Measurements from ENCODE around the gene SBK1. TPM values are rescaled to one million over a fixed set of nuclear protein-coding genes. Genes with fewer than 3 reads are reported as not detected.
"Not testable (repeated sequence)": the region's sequence is repeated elsewhere in the genome, so short reads cannot be mapped to it uniquely, and the experiment has no call there.

The SBK1 gene
- 1 to 10 TPM; 8.5 to 9.7 TPM for total RNA-seq

GRCh38 chr16:28291651-28292626, at the start of gene SBK1:
Gene SBK1, plus strand, starts transcription at chr16:28292525. Its CDS starts 24,867 bp downstream, at chr16:28317392.
- peaks cover 47% of the 10 kb centered on the region for H3K4me1 Mint-ChIP-seq
- H3K27me3 Mint-ChIP-seq: no peaks in the 10 kb centered on the region
- DNase-seq: peak; percentile 92
- H3K36me3 Mint-ChIP-seq: peaks cover 5% of the 10 kb centered on the region
- H3K4me3 Mint-ChIP-seq: peak within 1 kb of the TSS; percentile 89
- H3K9me3 Mint-ChIP-seq: no peaks in the 10 kb centered on the region
- peak within 1 kb of the TSS; percentile 85 for H3K27ac Mint-ChIP-seq

GRCh38 chr16:28249483-28249882, 42.8 kb upstream of the SBK1 start:
- not testable (repeated sequence) for H3K9me3 Mint-ChIP-seq, H3K4me1 Mint-ChIP-seq, DNase-seq, H3K36me3 Mint-ChIP-seq, H3K4me3 Mint-ChIP-seq, H3K27me3 Mint-ChIP-seq, H3K27ac Mint-ChIP-seq

GRCh38 chr16:28250999-28251398, 41.3 kb upstream of the SBK1 start:
- H3K27me3 Mint-ChIP-seq: no peaks in the 10 kb centered on the region
- H3K4me1 Mint-ChIP-seq: no peaks in the 10 kb centered on the region
- no peaks in the 10 kb centered on the region for H3K36me3 Mint-ChIP-seq

GRCh38 chr16:28254158-28254557, 38.2 kb upstream of the SBK1 start:
- Mint-ChIP-seq H3K9me3 (peaks cover 6% of the 10 kb centered on the region), H3K36me3 (no peaks in the 10 kb centered on the region), H3K27me3 (no peaks in the 10 kb centered on the region), H3K27ac (no peak overlapping the region), H3K4me3 (no peak overlapping the region), H3K4me1 (no peaks in the 10 kb centered on the region)
- no peak for DNase-seq

More at GRCh38 chr16:28250999-28251398, 41.3 kb upstream of the SBK1 start:
- Mint-ChIP-seq H3K9me3 (peaks cover 6% of the 10 kb centered on the region), H3K4me3 (no peak overlapping the region), H3K27ac (no peak overlapping the region)
- DNase-seq: no peak

- H3K36me3 Mint-ChIP-seq: no peaks in the 10 kb centered on the region
- H3K27me3 Mint-ChIP-seq: no peaks in the 10 kb centered on the region
- H3K9me3 Mint-ChIP-seq: peaks cover 6% of the 10 kb centered on the region
- peaks cover 7% of the 10 kb centered on the region for H3K4me1 Mint-ChIP-seq
- no peak overlapping the region for H3K27ac Mint-ChIP-seq
- no peak overlapping the region for H3K4me3 Mint-ChIP-seq
- DNase-seq: no peak
These were observed 36.5 kb upstream of the SBK1 start for GRCh38 chr16:28255838-28256237.

GRCh38 chr16:28257256-28257655, 35.1 kb upstream of the SBK1 start:
- no peaks in the 10 kb centered on the region for H3K27me3 Mint-ChIP-seq
- peaks cover 6% of the 10 kb centered on the region for H3K9me3 Mint-ChIP-seq
- no peak overlapping the region for H3K27ac Mint-ChIP-seq
- H3K4me3 Mint-ChIP-seq: no peak overlapping the region
- DNase-seq: no peak
- peaks cover 7% of the 10 kb centered on the region for H3K4me1 Mint-ChIP-seq
- no peaks in the 10 kb centered on the region for H3K36me3 Mint-ChIP-seq

GRCh38 chr16:28258567-28258966, 33.8 kb upstream of the SBK1 start:
- Mint-ChIP-seq H3K27ac (no peak overlapping the region), H3K36me3 (no peaks in the 10 kb centered on the region), H3K4me3 (no peak overlapping the region), H3K4me1 (peaks cover 7% of the 10 kb centered on the region), H3K9me3 (no peaks in the 10 kb centered on the region), H3K27me3 (no peaks in the 10 kb centered on the region)
- DNase-seq: no peak

- no peak for DNase-seq
- Mint-ChIP-seq H3K27me3 (no peaks in the 10 kb centered on the region), H3K4me3 (no peak overlapping the region)
These were observed 33.1 kb upstream of the SBK1 start for GRCh38 chr16:28259091-28259780.

GRCh38 chr16:28259781-28260150, 32.6 kb upstream of the SBK1 start:
- Mint-ChIP-seq H3K4me1 (peaks cover 7% of the 10 kb centered on the region), H3K4me3 (no peak overlapping the region), H3K27me3 (no peaks in the 10 kb centered on the region), H3K36me3 (no peaks in the 10 kb centered on the region), H3K27ac (peak overlapping the region; percentile 5), H3K9me3 (no peaks in the 10 kb centered on the region)
- no peak for DNase-seq

More at GRCh38 chr16:28259091-28259780, 33.1 kb upstream of the SBK1 start:
- Mint-ChIP-seq H3K36me3 (no peaks in the 10 kb centered on the region), H3K27ac (peak overlapping the region; percentile 5), H3K9me3 (no peaks in the 10 kb centered on the region), H3K4me1 (peaks cover 7% of the 10 kb centered on the region)

- Mint-ChIP-seq H3K4me1 (peaks cover 7% of the 10 kb centered on the region), H3K36me3 (no peaks in the 10 kb centered on the region), H3K27me3 (no peaks in the 10 kb centered on the region), H3K9me3 (no peaks in the 10 kb centered on the region), H3K27ac (no peak overlapping the region), H3K4me3 (no peak overlapping the region)
- DNase-seq: no peak
These were observed 32.1 kb upstream of the SBK1 start for GRCh38 chr16:28260193-28260592.

- peaks cover 17% of the 10 kb centered on the region for H3K4me1 Mint-ChIP-seq
- no peaks in the 10 kb centered on the region for H3K9me3 Mint-ChIP-seq
- no peaks in the 10 kb centered on the region for H3K27me3 Mint-ChIP-seq
- no peak overlapping the region for H3K27ac Mint-ChIP-seq
- no peak for DNase-seq
- H3K4me3 Mint-ChIP-seq: no peak overlapping the region
- no peaks in the 10 kb centered on the region for H3K36me3 Mint-ChIP-seq
These were observed 30.4 kb upstream of the SBK1 start for GRCh38 chr16:28261942-28262341.

- Mint-ChIP-seq H3K9me3 (no peaks in the 10 kb centered on the region), H3K4me1 (peaks cover 17% of the 10 kb centered on the region), H3K27ac (no peak overlapping the region), H3K36me3 (no peaks in the 10 kb centered on the region), H3K4me3 (no peak overlapping the region), H3K27me3 (no peaks in the 10 kb centered on the region)
- no peak for DNase-seq
These were observed 29.0 kb upstream of the SBK1 start for GRCh38 chr16:28263305-28263704.

GRCh38 chr16:28264656-28265055, 27.7 kb upstream of the SBK1 start:
- Mint-ChIP-seq H3K27ac (no peak overlapping the region), H3K9me3 (no peaks in the 10 kb centered on the region), H3K4me3 (no peak overlapping the region), H3K36me3 (no peaks in the 10 kb centered on the region), H3K4me1 (peaks cover 15% of the 10 kb centered on the region), H3K27me3 (no peaks in the 10 kb centered on the region)
- no peak for DNase-seq

- Mint-ChIP-seq H3K4me3 (no peak overlapping the region), H3K27ac (no peak overlapping the region)
These were observed 26.5 kb upstream of the SBK1 start for GRCh38 chr16:28265822-28266221.

GRCh38 chr16:28267356-28267755, 25.0 kb upstream of the SBK1 start:
- Mint-ChIP-seq H3K36me3 (no peaks in the 10 kb centered on the region), H3K27me3 (no peaks in the 10 kb centered on the region), H3K9me3 (peaks cover 8% of the 10 kb centered on the region), H3K4me3 (no peak overlapping the region), H3K4me1 (peaks cover 10% of the 10 kb centered on the region), H3K27ac (no peak overlapping the region)
- no peak for DNase-seq

More at GRCh38 chr16:28265822-28266221, 26.5 kb upstream of the SBK1 start:
- DNase-seq: no peak
- H3K9me3 Mint-ChIP-seq: no peaks in the 10 kb centered on the region
- peaks cover 10% of the 10 kb centered on the region for H3K4me1 Mint-ChIP-seq
- no peaks in the 10 kb centered on the region for H3K27me3 Mint-ChIP-seq
- no peaks in the 10 kb centered on the region for H3K36me3 Mint-ChIP-seq
